ENCODE measurements around the gene RAX2.
"Not testable (repeated sequence)": the region's sequence is repeated elsewhere in the genome, so short reads cannot be mapped to it uniquely, and the experiment has no call there.

RAX2 gene

DNA sequence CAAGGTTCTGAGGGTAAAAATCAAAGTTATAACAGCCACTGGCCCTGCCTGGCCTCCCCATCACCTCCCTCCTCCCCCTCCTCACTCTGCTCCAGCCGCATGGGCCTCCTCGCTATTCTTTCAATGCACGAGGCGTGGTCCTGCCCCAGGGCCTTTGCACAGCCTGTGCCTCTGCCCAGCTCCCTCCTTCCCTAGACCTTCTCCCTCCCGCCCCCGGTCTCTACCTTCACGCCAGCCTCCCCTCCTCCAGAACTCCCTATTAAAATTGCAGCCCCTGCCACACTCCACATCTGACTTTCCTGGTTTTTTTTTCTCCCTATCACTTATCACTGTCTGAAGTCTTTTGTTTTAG lies 3.3 kb downstream of the RAX2 start:
- Histone ChIP-seq H3K56ac (ENCODE audit: low read length) (no peak overlapping the region), H2AK5ac (ENCODE audit: low read length) (no peak overlapping the region), H3K27me3 (ENCODE audit: insufficient read depth, low read length, poor library complexity) (no peaks in the 10 kb centered on the region), H3K4me1 (ENCODE audit: control insufficient read depth, low read depth, low read length) (no peaks in the 10 kb centered on the region), H4K8ac (ENCODE audit: low read depth, low read length) (no peak overlapping the region), H3K79me2 (ENCODE audit: control insufficient read depth, insufficient read depth, low read length) (no peaks in the 10 kb centered on the region), H3K4me3 (ENCODE audit: low read length) (no peak overlapping the region), H3K27ac (ENCODE audit: low read depth, low read length) (no peak overlapping the region), H3K79me1 (ENCODE audit: low read length) (no peaks in the 10 kb centered on the region), H3K4ac (ENCODE audit: low read depth, low read length) (no peak overlapping the region), H3K18ac (ENCODE audit: low read length) (no peak overlapping the region), H2BK15ac (replicated peaks; ENCODE audit: low read depth) (no peak overlapping the region), H3K23ac (ENCODE audit: low read length) (no peak overlapping the region), H3K4me2 (ENCODE audit: low read length) (no peak overlapping the region), H2BK120ac (ENCODE audit: low read depth, low read length) (no peak overlapping the region), H2BK5ac (ENCODE audit: low read length) (no peak overlapping the region), H4K5ac (ENCODE audit: low read length) (no peak overlapping the region), H3K36me3 (ENCODE audit: control insufficient read depth, insufficient read depth, low read length) (no peaks in the 10 kb centered on the region), H3K9ac (ENCODE audit: low read length) (no peak overlapping the region)
- DNase-seq, result no peak
- WGBS (ENCODE audit: extremely low coverage, insufficient coverage, low lambda C conversion rate), result no CpG with 5 or more reads among the region's 7 CpGs

DNA sequence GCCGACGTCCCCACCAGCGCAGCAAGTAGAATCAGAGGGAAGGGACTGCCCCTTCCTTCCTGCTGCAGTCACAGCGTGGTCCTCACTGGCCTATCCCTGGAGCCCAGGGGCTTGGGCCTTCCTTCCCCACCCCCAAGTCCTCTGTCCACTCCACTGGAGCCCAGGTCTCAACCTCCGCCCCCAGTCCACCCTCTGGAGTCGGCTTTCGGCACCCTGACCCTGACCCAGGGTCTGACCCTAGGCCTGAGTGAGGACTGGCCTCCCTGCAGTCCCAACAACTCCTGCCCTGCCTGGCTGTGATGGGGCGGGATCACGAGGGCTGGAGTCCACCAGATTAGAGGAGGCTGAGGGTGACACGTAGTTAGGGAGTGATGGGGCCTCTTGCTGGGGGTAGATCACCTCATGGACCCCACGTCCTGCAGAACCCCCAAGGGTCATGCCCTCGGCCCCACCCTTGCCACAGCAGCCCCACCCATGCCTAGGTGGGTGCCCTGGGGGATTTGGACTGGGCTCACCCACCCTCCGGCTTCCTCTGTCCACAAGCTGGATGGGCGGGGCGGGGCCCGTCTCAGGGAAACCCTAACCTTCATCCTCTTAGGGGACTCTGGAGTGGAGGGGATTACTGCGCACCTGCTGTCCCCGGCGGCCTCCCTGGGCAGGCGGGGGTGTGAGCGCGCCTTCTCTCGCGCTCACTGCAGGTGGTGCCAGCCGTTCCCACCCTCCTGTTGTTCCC lies 3.8 kb downstream of the RAX2 start:
- H2BK5ac ChIP-seq (ENCODE audit: low read length), result no peak overlapping the region
- no peak overlapping the region for H2BK120ac ChIP-seq (ENCODE audit: low read depth, low read length)
- H3K4me1 ChIP-seq (ENCODE audit: control insufficient read depth, low read depth, low read length), result no peaks in the 10 kb centered on the region
- no peak overlapping the region for H4K8ac ChIP-seq (ENCODE audit: low read depth, low read length)
- no peak for DNase-seq
- no peaks in the 10 kb centered on the region for H3K27me3 ChIP-seq (ENCODE audit: insufficient read depth, low read length, poor library complexity)
- no peak overlapping the region for H2BK15ac ChIP-seq (replicated peaks; ENCODE audit: low read depth)
- no peak overlapping the region for H3K9ac ChIP-seq (ENCODE audit: low read length)
- no peaks in the 10 kb centered on the region for H3K36me3 ChIP-seq (ENCODE audit: control insufficient read depth, insufficient read depth, low read length)
- H3K4me2 ChIP-seq (ENCODE audit: low read length), result no peak overlapping the region
- H3K27ac ChIP-seq (ENCODE audit: low read depth, low read length), result no peak overlapping the region
- H2AK5ac ChIP-seq (ENCODE audit: low read length), result no peak overlapping the region
- no peak overlapping the region for H3K18ac ChIP-seq (ENCODE audit: low read length)
- H4K5ac ChIP-seq (ENCODE audit: low read length), result no peak overlapping the region
- no peak overlapping the region for H3K4ac ChIP-seq (ENCODE audit: low read depth, low read length)
- H3K4me3 ChIP-seq (ENCODE audit: low read length), result no peak overlapping the region
- no peaks in the 10 kb centered on the region for H3K79me1 ChIP-seq (ENCODE audit: low read length)
- WGBS (ENCODE audit: extremely low coverage, insufficient coverage, low lambda C conversion rate), result no CpG with 5 or more reads among the region's 25 CpGs
- H3K79me2 ChIP-seq (ENCODE audit: control insufficient read depth, insufficient read depth, low read length), result no peaks in the 10 kb centered on the region
- no peak overlapping the region for H3K56ac ChIP-seq (ENCODE audit: low read length)
- H3K23ac ChIP-seq (ENCODE audit: low read length), result no peak overlapping the region

- H3K27ac ChIP-seq (ENCODE audit: low read depth, low read length), result no peak overlapping the region
These were observed 5.0 kb downstream of the RAX2 start for GRCh38 chr19:3767050-3767449.

GRCh38 chr19:3766520-3766919 lies 5.5 kb downstream of the RAX2 start:
- no peak overlapping the region for H3K9ac ChIP-seq (ENCODE audit: low read length)

More at GRCh38 chr19:3767050-3767449, 5.0 kb downstream of the RAX2 start:
- no peaks in the 10 kb centered on the region for H3K27me3 ChIP-seq (ENCODE audit: insufficient read depth, low read length, poor library complexity)
- no peak overlapping the region for H4K5ac ChIP-seq (ENCODE audit: low read length)
- DNase-seq, result no peak
- no peaks in the 10 kb centered on the region for H3K36me3 ChIP-seq (ENCODE audit: control insufficient read depth, insufficient read depth, low read length)
- no peak overlapping the region for H3K56ac ChIP-seq (ENCODE audit: low read length)
- H3K4me3 ChIP-seq (ENCODE audit: low read length), result no peak overlapping the region
- no peaks in the 10 kb centered on the region for H3K79me1 ChIP-seq (ENCODE audit: low read length)
- H2BK5ac ChIP-seq (ENCODE audit: low read length), result no peak overlapping the region
- no peak overlapping the region for H3K4ac ChIP-seq (ENCODE audit: low read depth, low read length)
- no peak overlapping the region for H2BK120ac ChIP-seq (ENCODE audit: low read depth, low read length)
- no peak overlapping the region for H2AK5ac ChIP-seq (ENCODE audit: low read length)
- H3K4me1 ChIP-seq (ENCODE audit: control insufficient read depth, low read depth, low read length), result no peaks in the 10 kb centered on the region
- no peak overlapping the region for H3K23ac ChIP-seq (ENCODE audit: low read length)
- no peak overlapping the region for H2BK15ac ChIP-seq (replicated peaks; ENCODE audit: low read depth)
- no CpG with 5 or more reads among the region's 23 CpGs for WGBS (ENCODE audit: extremely low coverage, insufficient coverage, low lambda C conversion rate)
- H3K18ac ChIP-seq (ENCODE audit: low read length), result no peak overlapping the region
- H3K4me2 ChIP-seq (ENCODE audit: low read length), result no peak overlapping the region
- H3K9ac ChIP-seq (ENCODE audit: low read length), result no peak overlapping the region
- no peaks in the 10 kb centered on the region for H3K79me2 ChIP-seq (ENCODE audit: control insufficient read depth, insufficient read depth, low read length)
- H4K8ac ChIP-seq (ENCODE audit: low read depth, low read length), result no peak overlapping the region

GRCh38 chr19:3765757-3766156 lies 6.3 kb downstream of the RAX2 start:
- not testable (repeated sequence) for H4K8ac ChIP-seq (ENCODE audit: low read depth, low read length); H3K27ac ChIP-seq (ENCODE audit: low read depth, low read length); DNase-seq; H3K9ac ChIP-seq (ENCODE audit: low read length); H3K23ac ChIP-seq (ENCODE audit: low read length); H2BK5ac ChIP-seq (ENCODE audit: low read length); H3K18ac ChIP-seq (ENCODE audit: low read length); H3K79me2 ChIP-seq (ENCODE audit: control insufficient read depth, insufficient read depth, low read length); H3K4ac ChIP-seq (ENCODE audit: low read depth, low read length); H3K56ac ChIP-seq (ENCODE audit: low read length); H2AK5ac ChIP-seq (ENCODE audit: low read length); H2BK15ac ChIP-seq (replicated peaks; ENCODE audit: low read depth); H3K36me3 ChIP-seq (ENCODE audit: control insufficient read depth, insufficient read depth, low read length); H3K4me2 ChIP-seq (ENCODE audit: low read length); H2BK120ac ChIP-seq (ENCODE audit: low read depth, low read length); H3K27me3 ChIP-seq (ENCODE audit: insufficient read depth, low read length, poor library complexity); H3K79me1 ChIP-seq (ENCODE audit: low read length); H3K4me1 ChIP-seq (ENCODE audit: control insufficient read depth, low read depth, low read length); H4K5ac ChIP-seq (ENCODE audit: low read length); H3K4me3 ChIP-seq (ENCODE audit: low read length)
- WGBS (ENCODE audit: extremely low coverage, insufficient coverage, low lambda C conversion rate), result no CpG with 5 or more reads among the region's 5 CpGs

More at GRCh38 chr19:3766520-3766919, 5.5 kb downstream of the RAX2 start:
- Histone ChIP-seq H3K23ac (ENCODE audit: low read length) (no peak overlapping the region), H2BK120ac (ENCODE audit: low read depth, low read length) (no peak overlapping the region), H2BK5ac (ENCODE audit: low read length) (no peak overlapping the region), H3K4me3 (ENCODE audit: low read length) (no peak overlapping the region), H3K4ac (ENCODE audit: low read depth, low read length) (no peak overlapping the region), H4K5ac (ENCODE audit: low read length) (no peak overlapping the region), H3K56ac (ENCODE audit: low read length) (no peak overlapping the region), H3K18ac (ENCODE audit: low read length) (no peak overlapping the region), H3K79me2 (ENCODE audit: control insufficient read depth, insufficient read depth, low read length) (no peaks in the 10 kb centered on the region), H3K27ac (ENCODE audit: low read depth, low read length) (no peak overlapping the region), H3K4me2 (ENCODE audit: low read length) (no peak overlapping the region), H2BK15ac (replicated peaks; ENCODE audit: low read depth) (no peak overlapping the region), H3K4me1 (ENCODE audit: control insufficient read depth, low read depth, low read length) (no peaks in the 10 kb centered on the region), H3K36me3 (ENCODE audit: control insufficient read depth, insufficient read depth, low read length) (no peaks in the 10 kb centered on the region), H4K8ac (ENCODE audit: low read depth, low read length) (no peak overlapping the region), H3K79me1 (ENCODE audit: low read length) (no peaks in the 10 kb centered on the region), H2AK5ac (ENCODE audit: low read length) (no peak overlapping the region), H3K27me3 (ENCODE audit: insufficient read depth, low read length, poor library complexity) (no peaks in the 10 kb centered on the region)
- DNase-seq, result no peak
- no CpG with 5 or more reads among the region's 7 CpGs for WGBS (ENCODE audit: extremely low coverage, insufficient coverage, low lambda C conversion rate)

DNA sequence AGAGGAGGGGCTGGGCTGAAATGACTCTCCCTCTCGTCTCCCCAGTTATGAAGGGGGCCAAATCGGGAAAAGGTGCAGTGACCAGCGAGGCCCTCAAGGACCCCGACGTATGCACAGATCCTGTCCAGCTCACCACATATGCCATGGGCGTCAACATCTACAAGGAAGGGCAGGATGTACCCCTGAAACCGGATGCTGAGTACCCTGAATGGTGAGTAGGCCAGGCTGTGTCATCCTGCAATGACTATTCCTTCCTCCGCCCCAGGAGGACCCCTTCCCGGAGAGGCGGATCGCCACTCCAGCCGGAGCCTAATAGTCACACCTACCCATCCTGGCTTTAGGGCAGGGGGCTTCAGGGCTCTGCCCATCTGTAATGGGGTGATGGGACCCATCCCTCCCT lies 6.9 kb downstream of the RAX2 start:
- Histone ChIP-seq H2BK15ac (replicated peaks; ENCODE audit: low read depth) (no peak overlapping the region), H3K4ac (ENCODE audit: low read depth, low read length) (no peak overlapping the region), H4K5ac (ENCODE audit: low read length) (no peak overlapping the region), H2AK5ac (ENCODE audit: low read length) (no peak overlapping the region), H3K36me3 (ENCODE audit: control insufficient read depth, insufficient read depth, low read length) (no peaks in the 10 kb centered on the region), H3K4me3 (ENCODE audit: low read length) (no peak overlapping the region), H3K27me3 (ENCODE audit: insufficient read depth, low read length, poor library complexity) (no peaks in the 10 kb centered on the region), H2BK120ac (ENCODE audit: low read depth, low read length) (no peak overlapping the region), H2BK5ac (ENCODE audit: low read length) (no peak overlapping the region), H3K79me2 (ENCODE audit: control insufficient read depth, insufficient read depth, low read length) (peaks cover 4% of the 10 kb centered on the region), H3K4me1 (ENCODE audit: control insufficient read depth, low read depth, low read length) (no peaks in the 10 kb centered on the region), H3K9ac (ENCODE audit: low read length) (no peak overlapping the region), H3K79me1 (ENCODE audit: low read length) (peaks cover 4% of the 10 kb centered on the region), H4K8ac (ENCODE audit: low read depth, low read length) (no peak overlapping the region), H3K18ac (ENCODE audit: low read length) (no peak overlapping the region), H3K23ac (ENCODE audit: low read length) (no peak overlapping the region), H3K27ac (ENCODE audit: low read depth, low read length) (no peak overlapping the region), H3K4me2 (ENCODE audit: low read length) (no peak overlapping the region), H3K56ac (ENCODE audit: low read length) (no peak overlapping the region)
- DNase-seq, result no peak
- no CpG with 5 or more reads among the region's 12 CpGs for WGBS (ENCODE audit: extremely low coverage, insufficient coverage, low lambda C conversion rate)
